Neural progenitor cell (in vitro differentiated cells): Measurements from ENCODE around the gene NDUFAF5. TPM values are rescaled to one million over a fixed set of nuclear protein-coding genes. Genes with fewer than 3 reads are reported as not detected.

Experiments
- DNase-seq: peaks from one replicate; pipeline ENCODE4 v3.0.0-alpha.2; 2016; ENCODE audit warnings: low spot score
- H2AFZ ChIP-seq: fragments of 200-600 bp; sonication (generic); replicated peaks from 2 replicates; pipeline ENCODE4 v1.6.1; 2016; ENCODE audit warnings: antibody characterized with exemption
- H3F3A ChIP-seq: fragments of 200-600 bp; sonication (generic); 2 replicates; pipeline ENCODE4 v1.6.1; 2016; ENCODE audit warnings: antibody characterized with exemption, low read depth
- H3K27ac ChIP-seq: fragments of 200-600 bp; sonication (generic); 2 replicates; pipeline ENCODE4 v1.5.1; 2016; ENCODE audit warnings: mild to moderate bottlenecking
- H3K27me3 ChIP-seq: fragments of 200-600 bp; sonication (generic); 2 replicates; pipeline ENCODE4 v1.6.1; 2016; ENCODE audit warnings: mild to moderate bottlenecking, moderate library complexity
- H3K36me3 ChIP-seq: fragments of 200-600 bp; sonication (generic); 2 replicates; pipeline ENCODE4 v1.5.1; 2016
- H3K4me1 ChIP-seq: fragments of 200-600 bp; sonication (generic); 2 replicates; pipeline ENCODE4 v1.6.1; 2016; ENCODE audit warnings: mixed run types
- H3K4me2 ChIP-seq: fragments of 200-600 bp; sonication (generic); 2 replicates; pipeline ENCODE4 v1.6.1; 2016
- H3K4me3 ChIP-seq: fragments of 200-600 bp; sonication (generic); 2 replicates; pipeline ENCODE4 v1.5.1; 2016
- H3K79me2 ChIP-seq: fragments of 200-600 bp; sonication (generic); 2 replicates; pipeline ENCODE4 v1.6.1; 2016; ENCODE audit warnings: low read depth
- H3K9ac ChIP-seq: fragments of 200-600 bp; sonication (generic); 2 replicates; pipeline ENCODE4 v1.6.1; 2016
- H3K9me3 ChIP-seq: fragments of 200-600 bp; sonication (generic); 2 replicates; pipeline ENCODE4 v1.5.1; 2016; ENCODE audit warnings: low read depth
- H4K20me1 ChIP-seq: fragments of 200-600 bp; sonication (generic); 2 replicates; pipeline ENCODE4 v1.6.1; 2016; ENCODE audit warnings: low read depth
- H3K27ac Mint-ChIP-seq: 3 replicates; pipeline ENCODE4 v1.8.0; 2021; ENCODE audit warnings: mixed read lengths
- H3K27me3 Mint-ChIP-seq: 2 replicates; pipeline ENCODE4 v1.8.0; 2022; ENCODE audit warnings: low read depth, mild to moderate bottlenecking, inconsistent platforms, moderate library complexity, mixed read lengths; ENCODE audit not compliant: insufficient read depth
- H3K36me3 Mint-ChIP-seq: 3 replicates; pipeline ENCODE4 v1.8.0; 2021; ENCODE audit warnings: mixed read lengths
- H3K4me1 Mint-ChIP-seq: 3 replicates; pipeline ENCODE4 v1.8.0; 2021; ENCODE audit warnings: mixed read lengths
- H3K4me3 Mint-ChIP-seq: 3 replicates; pipeline ENCODE4 v1.8.0; 2021; ENCODE audit warnings: mild to moderate bottlenecking, moderate library complexity, mixed read lengths
- H3K9me3 Mint-ChIP-seq: 3 replicates; pipeline ENCODE4 v1.8.0; 2020; ENCODE audit warnings: mixed read lengths
- EZH2 ChIP-seq: fragments of 200-600 bp; sonication (generic); IDR thresholded peaks from 2 replicates; pipeline ENCODE4 v1.6.1; 2017; ENCODE audit warnings: antibody characterized with exemption, mild to moderate bottlenecking, moderate library complexity
- EZH2phosphoT487 ChIP-seq: fragments of 200-600 bp; sonication (generic); IDR thresholded peaks from 2 replicates; pipeline ENCODE4 v1.6.1; 2017; ENCODE audit warnings: antibody characterized with exemption
- total RNA-seq: library from RNA; depleted of rRNA; stranded (reverse); fragments of >200 nt; gene quantifications from 2 replicates; pipeline ENCODE4 v1.2.3, GENCODE V29; 2015; ENCODE audit warnings: low replicate concordance
- TF ChIP-seq, protein P1 (sequence below): fragments of 200-600 bp; sonication (generic); IDR thresholded peaks from 2 replicates; pipeline ENCODE4 v1.5.1; 2017; ENCODE audit warnings: antibody characterized with exemption, mild to moderate bottlenecking

Gene NDUFAF5
- total RNA-seq, 1 donor from 2014 or later: 16.9 TPM

DNA sequence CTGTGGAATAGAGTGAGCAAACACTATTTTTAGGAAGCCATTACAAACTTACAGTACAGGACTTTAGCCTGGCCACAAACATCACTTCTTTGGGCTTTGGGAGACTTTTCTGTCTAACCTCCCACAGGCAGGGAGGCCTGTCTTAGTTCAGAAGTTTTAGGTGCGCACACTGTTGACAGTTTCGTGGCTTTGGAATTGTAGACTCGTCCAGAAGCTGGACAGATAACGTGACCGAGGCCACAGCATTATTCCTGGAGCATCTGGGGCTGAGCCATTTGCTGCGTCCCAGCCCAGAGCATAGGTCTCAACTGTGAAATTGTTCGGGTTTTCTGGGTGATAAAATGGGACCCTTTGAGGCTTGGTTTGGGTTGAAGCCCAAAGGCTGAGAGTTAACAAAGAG lies 53.8 kb downstream of the NDUFAF5 start:
- H3K27me3 ChIP-seq: no peaks in the 10 kb centered on the region
- no peaks in the 10 kb centered on the region for H3K9me3 ChIP-seq
- Mint-ChIP-seq H3K9me3 (no peaks in the 10 kb centered on the region), H3K4me1 (peaks cover 4% of the 10 kb centered on the region), H3K27ac (no peak overlapping the region), H3K36me3 (no peaks in the 10 kb centered on the region), H3K4me3 (no peak overlapping the region), H3K27me3 (peaks cover 4% of the 10 kb centered on the region)
- no peak overlapping the region for H3K4me2 ChIP-seq
- no peaks in the 10 kb centered on the region for H4K20me1 ChIP-seq
- H3K27ac ChIP-seq: no peak overlapping the region
- DNase-seq: no peak
- no peak overlapping the region for H3K9ac ChIP-seq
- H3K79me2 ChIP-seq: no peaks in the 10 kb centered on the region
- H3F3A ChIP-seq: peaks cover 18% of the 10 kb centered on the region
- H2AFZ ChIP-seq: no peak overlapping the region
- TF ChIP-seq, protein P1, sequence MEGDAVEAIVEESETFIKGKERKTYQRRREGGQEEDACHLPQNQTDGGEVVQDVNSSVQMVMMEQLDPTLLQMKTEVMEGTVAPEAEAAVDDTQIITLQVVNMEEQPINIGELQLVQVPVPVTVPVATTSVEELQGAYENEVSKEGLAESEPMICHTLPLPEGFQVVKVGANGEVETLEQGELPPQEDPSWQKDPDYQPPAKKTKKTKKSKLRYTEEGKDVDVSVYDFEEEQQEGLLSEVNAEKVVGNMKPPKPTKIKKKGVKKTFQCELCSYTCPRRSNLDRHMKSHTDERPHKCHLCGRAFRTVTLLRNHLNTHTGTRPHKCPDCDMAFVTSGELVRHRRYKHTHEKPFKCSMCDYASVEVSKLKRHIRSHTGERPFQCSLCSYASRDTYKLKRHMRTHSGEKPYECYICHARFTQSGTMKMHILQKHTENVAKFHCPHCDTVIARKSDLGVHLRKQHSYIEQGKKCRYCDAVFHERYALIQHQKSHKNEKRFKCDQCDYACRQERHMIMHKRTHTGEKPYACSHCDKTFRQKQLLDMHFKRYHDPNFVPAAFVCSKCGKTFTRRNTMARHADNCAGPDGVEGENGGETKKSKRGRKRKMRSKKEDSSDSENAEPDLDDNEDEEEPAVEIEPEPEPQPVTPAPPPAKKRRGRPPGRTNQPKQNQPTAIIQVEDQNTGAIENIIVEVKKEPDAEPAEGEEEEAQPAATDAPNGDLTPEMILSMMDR: no peak
- TF ChIP-seq EZH2phosphoT487 (no peak), EZH2 (no peak)
- no peak overlapping the region for H3K4me3 ChIP-seq
- H3K4me1 ChIP-seq: peaks cover 20% of the 10 kb centered on the region
- no peaks in the 10 kb centered on the region for H3K36me3 ChIP-seq

DNA sequence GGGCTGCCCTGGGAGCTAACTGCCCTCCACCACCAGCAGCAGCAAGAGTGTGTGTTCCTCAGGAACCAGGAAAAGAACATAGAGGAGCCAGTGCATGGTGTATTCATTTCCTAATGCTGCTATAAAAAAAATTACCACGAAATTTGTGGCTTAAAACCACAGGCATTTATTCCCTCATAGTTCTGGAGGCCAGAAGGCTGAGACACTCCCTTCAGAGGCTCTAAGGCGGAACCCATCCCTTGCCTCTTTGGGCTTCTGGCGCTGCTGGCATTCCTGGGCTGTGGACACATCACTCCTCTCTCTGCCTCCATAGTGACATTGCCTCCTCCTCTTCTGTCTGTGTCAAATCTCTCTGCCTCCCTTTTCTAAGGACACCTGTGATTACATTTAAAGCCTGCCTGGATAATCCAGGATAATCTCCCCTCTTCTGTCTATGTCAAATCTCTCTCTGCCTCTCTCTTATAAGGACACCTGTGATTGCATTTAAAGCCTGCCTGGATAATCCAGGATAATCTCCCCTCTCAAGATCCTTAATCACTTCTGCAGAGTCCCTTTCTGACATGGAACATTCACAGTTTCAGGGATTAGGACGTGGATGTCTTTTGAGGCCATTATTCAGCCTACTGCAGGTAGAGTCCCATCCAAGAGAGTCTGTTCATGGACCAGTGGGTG lies 54.7 kb downstream of the NDUFAF5 start:
- Histone ChIP-seq H3K79me2 (no peaks in the 10 kb centered on the region), H3K9ac (no peak overlapping the region), H3K4me3 (no peak overlapping the region), H2AFZ (no peak overlapping the region), H4K20me1 (no peaks in the 10 kb centered on the region), H3K4me2 (peak overlapping the region; percentile 30), H3K27ac (peak overlapping the region; percentile 57), H3K9me3 (no peaks in the 10 kb centered on the region), H3K4me1 (peaks cover 20% of the 10 kb centered on the region), H3F3A (peaks cover 18% of the 10 kb centered on the region), H3K27me3 (no peaks in the 10 kb centered on the region), H3K36me3 (no peaks in the 10 kb centered on the region)
- H3K36me3 Mint-ChIP-seq: no peaks in the 10 kb centered on the region
- DNase-seq: peak; percentile 58
- no peak overlapping the region for H3K4me3 Mint-ChIP-seq
- TF ChIP-seq EZH2phosphoT487 (peak; percentile 84), EZH2 (no peak)
- TF ChIP-seq, protein P1: no peak
- peaks cover 4% of the 10 kb centered on the region for H3K4me1 Mint-ChIP-seq
- no peaks in the 10 kb centered on the region for H3K9me3 Mint-ChIP-seq
- H3K27ac Mint-ChIP-seq: no peak overlapping the region
- peaks cover 4% of the 10 kb centered on the region for H3K27me3 Mint-ChIP-seq

DNA sequence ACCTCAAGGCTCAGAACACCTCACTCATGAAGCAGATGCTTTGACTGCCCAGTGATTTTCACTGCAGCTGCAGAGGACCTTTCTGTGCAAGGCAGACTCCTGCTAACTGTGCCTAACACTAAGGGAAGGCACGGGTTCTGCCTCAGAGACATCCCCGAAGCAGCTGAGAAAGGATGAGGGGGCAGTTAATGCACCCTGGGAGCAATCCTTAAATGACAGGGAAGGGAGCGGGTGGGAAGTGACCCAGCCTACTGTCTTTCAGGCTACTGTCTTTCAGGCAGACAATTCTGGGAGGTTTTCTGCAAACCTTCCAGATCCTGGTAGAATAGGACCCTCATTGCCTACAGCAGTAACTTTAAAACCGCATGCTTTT lies 55.3 kb downstream of the NDUFAF5 start:
- Mint-ChIP-seq H3K27ac (no peak overlapping the region), H3K9me3 (no peaks in the 10 kb centered on the region), H3K36me3 (no peaks in the 10 kb centered on the region), H3K4me1 (peaks cover 4% of the 10 kb centered on the region), H3K4me3 (no peak overlapping the region), H3K27me3 (peaks cover 4% of the 10 kb centered on the region)
- Histone ChIP-seq H3K9me3 (no peaks in the 10 kb centered on the region), H3F3A (peaks cover 18% of the 10 kb centered on the region), H3K27me3 (no peaks in the 10 kb centered on the region), H3K79me2 (no peaks in the 10 kb centered on the region), H3K4me3 (no peak overlapping the region), H3K4me2 (peak overlapping the region; percentile 30), H4K20me1 (no peaks in the 10 kb centered on the region), H3K36me3 (no peaks in the 10 kb centered on the region), H3K27ac (peak overlapping the region; percentile 57), H3K4me1 (peaks cover 20% of the 10 kb centered on the region), H3K9ac (no peak overlapping the region), H2AFZ (no peak overlapping the region)
- no peak for DNase-seq
- TF ChIP-seq EZH2phosphoT487: no peak
- TF ChIP-seq, protein P1: no peak
- TF ChIP-seq EZH2: no peak
